ACHN (cell line): Measurements from ENCODE around the gene SGPP1.
"Not testable (repeated sequence)": the region's sequence is repeated elsewhere in the genome, so short reads cannot be mapped to it uniquely, and the experiment has no call there.

Source experiments
- DNase-seq: peaks from one replicate; pipeline ENCODE4 v3.0.0-alpha.2; 2015
- in situ Hi-C: cut with HindIII; loops from 2 replicates; pipeline ENCODE4 v1.10.0; 2017; ENCODE audit warnings: low sequenced_read_pairs, low pct_ligation_motif_present, low pct_unique_long_range_greater_than_20kb

Gene SGPP1

DNA sequence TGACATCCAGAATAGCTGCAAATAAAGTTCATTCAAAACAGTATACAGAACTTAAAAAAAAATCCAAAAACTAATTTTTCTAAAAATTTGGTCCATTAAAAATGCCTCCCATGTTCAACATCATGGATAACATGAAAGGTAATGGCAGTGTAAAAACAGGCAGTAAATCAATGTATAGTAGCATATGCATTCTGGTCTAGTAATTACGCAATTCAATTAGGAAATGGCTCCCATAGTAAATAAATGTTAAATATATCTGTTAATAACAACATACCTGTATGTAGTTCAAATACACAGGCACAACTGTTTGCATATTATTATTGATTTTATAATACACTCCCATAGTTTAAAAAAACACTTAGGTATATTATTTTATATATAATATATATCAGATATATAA, 42.5 kb downstream of the SGPP1 start:
- no peak for DNase-seq
- in situ Hi-C loops: no loop called here

DNA sequence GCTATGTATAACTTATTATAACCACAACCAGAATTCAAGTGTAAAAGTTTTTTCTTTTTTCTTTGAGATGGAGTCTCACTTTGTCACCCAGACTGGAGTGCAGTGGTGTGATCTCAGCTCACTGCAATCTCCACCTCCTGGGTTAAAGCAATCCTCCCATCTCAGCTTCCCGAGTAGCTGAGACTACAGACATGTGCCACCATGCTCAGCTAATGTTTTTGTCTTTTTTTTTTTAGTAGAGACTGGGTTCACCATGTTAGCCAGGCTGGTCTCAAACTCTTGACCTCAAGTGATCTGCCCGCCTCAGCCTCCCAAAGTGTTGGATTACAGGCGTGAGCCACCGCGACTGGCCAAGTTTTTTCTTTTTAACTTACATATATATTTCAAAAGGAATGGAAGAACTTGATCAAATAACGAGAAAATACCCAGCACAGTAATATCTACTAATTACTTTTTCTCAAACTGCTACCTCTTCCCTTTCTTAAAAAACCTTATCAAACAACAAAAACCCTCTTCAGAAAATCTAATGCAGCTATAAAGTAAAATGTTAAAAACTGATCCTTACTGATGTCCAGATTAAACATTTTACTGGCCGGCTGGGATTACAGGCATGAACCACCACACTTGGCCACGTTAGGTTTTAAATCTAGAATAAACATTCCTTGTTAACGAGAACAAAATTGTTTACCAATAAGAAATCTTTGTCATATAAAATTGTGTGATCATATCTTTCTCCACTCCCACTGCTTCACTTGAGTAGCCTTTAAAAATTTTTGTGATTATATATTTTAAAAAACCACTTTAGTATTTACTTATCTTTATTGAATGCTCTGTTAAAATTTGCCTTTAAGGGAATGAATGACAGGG, 44.9 kb downstream of the SGPP1 start:
- no peak for DNase-seq
- in situ Hi-C loops: no loop called here

GRCh38 chr14:63678536-63678935, 49.3 kb downstream of the SGPP1 start:
- in situ Hi-C loops: no loop called here
- DNase-seq: no peak

DNA sequence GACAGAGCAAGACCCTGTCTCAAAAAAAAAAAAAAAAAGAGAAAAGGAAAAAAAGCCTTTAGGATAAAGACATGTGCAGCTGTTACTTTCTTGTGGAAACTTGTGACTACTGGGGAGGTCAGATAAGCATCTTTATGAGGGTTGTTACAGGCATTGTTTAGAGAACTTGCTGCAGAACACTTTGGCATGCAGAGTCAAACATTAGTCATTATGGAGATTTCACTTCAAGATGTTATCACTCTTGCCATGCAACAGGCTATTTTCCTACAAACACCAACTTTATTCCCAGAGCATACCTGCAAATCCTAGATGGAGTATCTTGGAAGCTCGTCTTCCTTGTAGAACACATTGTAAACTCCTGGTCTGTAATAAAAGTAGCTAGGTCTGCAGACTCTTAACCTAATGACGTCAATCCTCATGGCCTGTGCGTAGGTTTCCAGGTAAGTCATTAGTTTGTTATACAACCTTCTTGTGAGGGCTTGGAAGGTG, 49.9 kb downstream of the SGPP1 start:
- in situ Hi-C loops: no loop called here
- DNase-seq: no peak

DNA sequence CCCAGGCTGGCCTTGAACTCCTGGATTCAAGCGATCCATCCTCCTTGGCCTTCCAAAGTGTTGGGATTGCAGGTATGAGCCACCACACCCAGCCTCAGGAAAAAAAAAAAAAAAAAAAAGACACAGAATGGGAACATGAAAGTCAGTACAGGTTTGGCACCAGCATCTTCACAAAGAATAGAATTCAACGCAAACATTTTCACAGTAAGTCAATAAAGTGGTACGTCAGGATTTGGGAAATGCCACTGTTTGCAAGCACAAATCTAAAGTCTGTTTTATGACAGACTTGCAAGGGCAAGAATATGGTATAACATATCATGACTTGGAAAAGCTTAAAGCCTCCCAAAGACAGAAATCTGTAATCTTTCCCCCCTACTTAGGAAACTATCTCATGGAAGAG, 51.2 kb downstream of the SGPP1 start:
- in situ Hi-C loops: no loop called here
- no peak for DNase-seq

DNA sequence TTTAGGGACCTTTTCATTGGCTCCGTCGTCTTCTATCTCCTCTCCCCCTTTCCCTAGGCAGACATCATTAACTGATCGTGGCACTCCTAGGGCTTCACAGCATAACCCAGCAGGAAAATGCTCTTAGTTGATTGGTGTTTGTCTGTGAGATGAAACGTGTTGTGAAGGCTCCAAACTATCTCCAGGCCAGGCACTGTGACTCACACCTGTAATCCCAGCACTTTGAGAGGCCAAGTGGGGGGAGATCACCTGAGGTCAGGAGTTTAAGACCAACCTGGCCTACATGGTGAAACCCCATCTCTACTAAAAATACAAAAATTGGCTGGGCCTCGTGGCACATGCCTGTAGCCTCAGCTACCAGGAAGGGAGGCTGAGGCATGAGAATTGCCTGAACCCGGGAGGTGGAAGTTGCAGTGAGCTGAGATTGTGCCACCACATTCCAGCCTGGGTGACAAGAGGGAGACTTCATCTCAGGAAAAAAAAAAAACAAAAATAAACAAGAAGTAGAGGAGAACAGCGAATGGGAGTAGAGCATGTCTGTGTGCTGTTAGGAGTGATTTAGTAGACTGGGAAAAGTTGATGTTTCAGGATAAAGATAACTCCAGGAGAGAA, 53.9 kb downstream of the SGPP1 start:
- in situ Hi-C loops: no loop called here
- no peak for DNase-seq

- in situ Hi-C loops: no loop called here
- no peak for DNase-seq
Observed at GRCh38 chr14:63673255-63673654, 54.6 kb downstream of the SGPP1 start.

DNA sequence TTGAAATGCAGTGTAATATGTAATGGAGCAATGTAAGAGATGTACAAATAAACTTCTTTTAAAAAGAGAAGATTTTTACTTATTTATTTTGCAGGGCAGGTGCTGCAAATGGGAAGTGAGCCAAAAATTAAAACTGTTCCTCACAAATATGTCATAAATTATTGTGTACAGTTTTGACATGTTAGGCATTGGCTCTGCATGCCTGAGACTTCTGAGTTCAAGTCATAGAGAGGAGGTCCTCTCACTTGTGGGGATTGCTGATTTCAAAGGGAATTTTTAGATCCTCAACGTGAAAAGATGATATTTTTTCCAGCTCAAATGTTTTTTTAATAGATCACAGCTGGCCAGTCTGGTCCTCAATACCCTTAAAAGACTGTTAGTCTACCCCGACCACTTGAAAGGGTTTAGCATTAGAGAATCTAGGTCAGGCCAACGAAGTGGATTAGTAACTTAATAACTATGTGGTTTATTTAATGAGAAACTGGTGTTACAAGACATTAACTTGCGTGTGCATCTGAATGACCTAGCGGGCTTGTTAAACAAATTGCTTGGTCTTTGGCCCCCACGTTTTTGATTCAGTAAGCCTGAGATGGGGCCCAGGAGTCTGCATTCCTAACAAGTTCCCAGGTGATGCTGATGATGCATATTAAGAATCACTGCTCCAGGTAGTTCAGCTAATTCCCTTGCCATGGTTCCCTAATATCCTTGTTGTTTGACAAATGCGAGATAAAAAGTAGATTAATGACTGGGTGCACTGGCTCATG, 55.3 kb downstream of the SGPP1 start:
- peak; percentile 62 for DNase-seq
- in situ Hi-C loops: no loop called here

DNA sequence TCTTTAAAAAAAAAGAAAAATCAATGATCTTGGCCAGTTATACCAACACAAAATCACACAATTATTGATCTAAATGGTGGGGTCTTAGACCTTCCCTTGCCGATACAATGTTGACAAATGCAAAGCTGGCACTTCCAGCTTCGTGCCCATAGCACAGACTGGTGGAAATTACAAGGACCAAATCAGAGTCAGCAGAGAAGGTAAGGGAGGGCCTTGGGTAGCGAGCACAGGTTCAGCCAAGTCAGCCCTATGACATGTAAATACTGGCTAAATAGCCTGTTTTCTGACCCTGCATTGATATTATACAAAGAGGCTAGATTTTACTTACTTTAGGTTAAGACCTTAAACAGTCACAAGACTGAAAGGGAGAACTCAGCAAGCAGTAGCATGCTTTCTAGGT, 55.9 kb downstream of the SGPP1 start:
- DNase-seq: peak; percentile 8
- in situ Hi-C loops: no loop called here

GRCh38 chr14:63670692-63671091, 57.2 kb downstream of the SGPP1 start:
- in situ Hi-C loops: no loop called here
- peak; percentile 68 for DNase-seq

DNA sequence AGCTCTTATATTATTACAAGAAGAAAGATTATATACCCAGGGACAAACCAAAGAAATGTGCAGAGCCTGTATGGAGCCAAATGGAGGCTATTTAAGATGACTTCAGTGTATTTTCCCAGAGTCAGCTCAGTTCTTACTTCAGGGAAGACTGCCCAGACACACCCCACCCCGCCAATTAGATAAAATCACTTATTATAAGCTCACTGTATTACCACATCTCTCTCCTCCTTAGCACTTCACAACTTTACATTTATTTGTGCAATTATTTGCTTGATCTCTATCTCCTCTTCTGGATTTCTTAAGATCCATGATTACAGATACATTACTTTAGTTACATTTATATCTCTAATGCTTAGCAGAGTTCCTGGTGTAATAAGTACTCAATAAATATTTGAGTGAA, 61.5 kb downstream of the SGPP1 start:
- in situ Hi-C loops: no loop called here
- DNase-seq: no peak

DNA sequence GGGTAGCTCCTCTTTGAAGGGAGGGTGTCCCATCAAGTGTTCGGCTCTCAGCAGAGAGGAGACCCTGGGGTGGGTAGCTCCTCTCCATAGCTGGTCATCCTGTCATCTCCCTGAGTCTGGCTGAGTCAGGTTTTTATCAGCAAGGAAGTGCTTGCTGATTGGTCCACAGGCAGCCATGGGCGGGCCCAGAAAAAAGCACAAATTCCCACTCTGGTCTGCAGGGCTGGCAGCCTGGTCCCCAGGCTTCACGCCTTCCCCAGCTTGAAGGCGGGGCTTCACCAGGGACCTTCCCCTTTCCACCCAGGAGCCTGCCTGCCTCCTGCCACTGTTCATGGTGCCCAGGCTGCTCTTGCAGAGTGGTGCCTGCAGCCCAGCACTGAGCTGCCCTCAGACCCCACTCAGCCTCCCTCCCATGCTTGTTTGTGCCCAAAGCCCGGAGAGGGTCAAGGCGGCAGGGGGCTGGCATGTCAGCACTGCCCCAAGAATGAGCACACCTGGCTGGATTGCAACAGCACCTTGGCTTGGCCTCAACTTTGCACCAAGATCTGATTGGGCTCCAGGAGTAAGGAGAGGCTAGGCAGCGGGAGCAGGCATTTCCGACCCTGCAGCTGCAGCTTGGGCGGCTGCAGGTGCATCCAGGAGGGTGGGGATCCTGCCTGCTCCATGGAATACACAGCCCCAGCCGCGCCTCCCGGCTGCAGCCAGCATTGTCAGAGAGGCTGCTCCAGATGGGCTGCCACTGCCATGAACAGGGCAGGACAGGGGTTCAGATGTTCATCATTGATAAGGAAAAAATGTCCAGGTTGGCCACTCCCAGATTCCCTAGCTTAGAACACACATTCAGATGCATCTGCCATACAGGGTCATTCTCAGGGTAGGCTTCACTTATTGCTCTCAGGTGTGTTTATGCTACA, 64.2 kb downstream of the SGPP1 start:
- no peak for DNase-seq
- in situ Hi-C loops: no loop called here

DNA sequence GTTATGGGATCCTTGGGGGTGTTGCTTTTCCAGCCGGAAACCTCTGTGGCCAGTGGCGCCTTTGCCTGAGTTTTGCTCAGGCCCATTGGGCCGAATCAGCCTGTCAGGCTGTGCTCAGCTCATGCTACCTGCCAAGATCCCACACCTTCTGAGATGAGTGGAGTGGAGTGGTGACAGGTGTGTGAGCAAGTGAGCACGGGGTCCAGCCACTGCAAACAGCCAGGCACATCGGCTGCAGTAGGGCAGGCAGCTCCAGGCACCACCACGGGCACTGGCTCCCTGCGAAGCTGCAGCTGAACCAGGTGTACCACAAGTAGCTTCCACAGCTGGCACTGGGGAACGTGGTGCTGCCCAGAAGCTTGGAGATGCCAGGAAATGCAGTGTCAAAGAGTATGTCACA, 65.1 kb downstream of the SGPP1 start:
- in situ Hi-C loops: no loop called here
- no peak for DNase-seq

DNA sequence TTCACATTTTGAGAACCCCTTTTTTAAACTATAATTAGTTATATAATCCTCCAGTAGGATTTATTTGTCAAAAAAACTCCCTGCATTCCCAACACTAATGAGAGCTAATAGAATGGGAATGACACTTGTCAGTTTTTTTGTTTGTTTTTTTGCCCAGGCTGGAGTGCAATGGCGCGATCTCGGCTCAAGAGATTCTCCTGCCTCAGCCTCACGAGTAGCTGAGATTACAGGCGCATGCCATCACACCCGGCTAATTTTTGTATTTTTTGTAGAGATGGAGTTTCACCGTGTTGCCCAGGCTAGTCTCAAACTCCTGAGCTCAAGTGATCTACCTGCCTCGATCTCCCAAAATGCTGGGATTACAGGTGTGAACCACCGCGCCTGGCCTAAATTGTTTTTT, 66.0 kb downstream of the SGPP1 start:
- in situ Hi-C loops, DNase-seq: not testable (repeated sequence)

GRCh38 chr14:63659726-63660125, 68.1 kb downstream of the SGPP1 start:
- DNase-seq: no peak
- in situ Hi-C loops: no loop called here

DNA sequence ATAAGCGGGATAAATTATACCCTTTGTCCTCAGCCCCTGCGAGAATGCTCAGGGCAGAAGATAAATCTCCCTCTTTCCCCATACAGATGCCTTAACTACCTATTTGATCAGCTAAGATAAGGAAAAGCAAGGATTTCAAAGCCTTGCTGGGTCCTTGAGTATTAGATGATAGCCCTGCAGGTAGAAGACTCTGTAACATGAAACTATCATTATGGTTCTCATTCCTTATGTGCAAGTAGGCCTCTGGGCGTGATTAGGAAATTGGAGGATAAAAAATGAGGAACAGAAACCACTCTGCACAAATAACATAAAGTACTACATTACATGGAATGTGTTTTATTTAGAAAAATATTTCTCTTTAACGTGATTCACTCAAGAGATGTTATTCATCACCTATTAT, 71.7 kb downstream of the SGPP1 start:
- in situ Hi-C loops: no loop called here
- no peak for DNase-seq

DNA sequence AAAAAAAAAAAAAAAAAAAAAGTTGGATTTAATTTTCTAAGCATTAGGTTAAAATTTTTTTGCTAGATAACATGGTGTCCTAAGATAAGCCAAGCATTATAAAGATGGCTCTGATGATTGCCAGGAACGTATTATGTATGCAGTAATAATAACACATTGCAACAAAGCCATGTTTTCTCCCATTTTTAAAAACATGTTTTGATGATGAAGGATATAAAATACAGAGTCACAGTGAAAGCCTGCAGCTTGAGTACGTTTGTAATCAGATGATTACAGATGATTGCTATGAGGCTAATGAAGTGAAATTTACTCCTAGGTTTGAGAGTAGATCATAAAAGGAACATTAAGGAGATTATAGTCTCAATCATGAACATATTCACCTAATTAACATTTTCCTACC, 72.9 kb downstream of the SGPP1 start:
- DNase-seq: no peak
- in situ Hi-C loops: no loop called here

DNA sequence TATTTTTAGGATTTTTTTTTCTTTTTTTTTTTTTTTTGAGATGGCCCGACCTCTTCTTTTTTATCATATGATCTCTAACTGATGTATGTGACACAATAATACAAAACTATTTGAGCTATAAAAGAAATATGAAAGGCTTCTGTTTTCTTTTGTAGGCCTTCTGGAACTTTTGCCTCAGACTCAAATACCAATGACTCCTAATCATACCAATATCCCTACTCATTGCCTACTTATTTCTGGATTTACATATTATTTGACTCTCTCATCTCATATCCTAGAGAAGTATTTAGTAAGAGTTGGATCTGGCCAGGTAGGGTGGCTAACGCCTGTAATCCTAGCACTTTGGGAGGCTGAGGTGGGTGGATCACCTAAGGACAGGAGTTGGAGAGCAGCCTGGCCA, 73.5 kb downstream of the SGPP1 start:
- DNase-seq: no peak
- in situ Hi-C loops: no loop called here
